Testis (tissue), 2 donors: Measurements from ENCODE around the gene SLC19A1.

Experiments used
- POLR2A ChIP-seq: fragments of 450-650 bp; IDR thresholded peaks from one replicate; pipeline ENCODE4 v1.6.1; 2017; ENCODE audit warnings: antibody characterized with exemption, mild to moderate bottlenecking, moderate library complexity
- TF ChIP-seq, protein P1 (sequence below), 3 experiments: fragments of 450-650 bp in 2 of 3; fragments of 200-600 bp in 1 of 3; sonication (generic) in 1 of 3; IDR thresholded peaks; one replicate each; pipeline ENCODE4 v1.5.1; 2016 to 2019; ENCODE audit warnings: antibody characterized with exemption in 3 of 3, mild to moderate bottlenecking in 2 of 3, moderate library complexity in 1 of 3

GRCh38 chr21:45454926-45455673 lies 87.1 kb downstream of the SLC19A1 start:
- TF ChIP-seq, protein P1, sequence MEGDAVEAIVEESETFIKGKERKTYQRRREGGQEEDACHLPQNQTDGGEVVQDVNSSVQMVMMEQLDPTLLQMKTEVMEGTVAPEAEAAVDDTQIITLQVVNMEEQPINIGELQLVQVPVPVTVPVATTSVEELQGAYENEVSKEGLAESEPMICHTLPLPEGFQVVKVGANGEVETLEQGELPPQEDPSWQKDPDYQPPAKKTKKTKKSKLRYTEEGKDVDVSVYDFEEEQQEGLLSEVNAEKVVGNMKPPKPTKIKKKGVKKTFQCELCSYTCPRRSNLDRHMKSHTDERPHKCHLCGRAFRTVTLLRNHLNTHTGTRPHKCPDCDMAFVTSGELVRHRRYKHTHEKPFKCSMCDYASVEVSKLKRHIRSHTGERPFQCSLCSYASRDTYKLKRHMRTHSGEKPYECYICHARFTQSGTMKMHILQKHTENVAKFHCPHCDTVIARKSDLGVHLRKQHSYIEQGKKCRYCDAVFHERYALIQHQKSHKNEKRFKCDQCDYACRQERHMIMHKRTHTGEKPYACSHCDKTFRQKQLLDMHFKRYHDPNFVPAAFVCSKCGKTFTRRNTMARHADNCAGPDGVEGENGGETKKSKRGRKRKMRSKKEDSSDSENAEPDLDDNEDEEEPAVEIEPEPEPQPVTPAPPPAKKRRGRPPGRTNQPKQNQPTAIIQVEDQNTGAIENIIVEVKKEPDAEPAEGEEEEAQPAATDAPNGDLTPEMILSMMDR (IDR thresholded peaks at IDR 0.05) = no peak
- TF ChIP-seq POLR2A = no peak
